OCI-LY1 (cell line): ENCODE measurements around the gene BMPR1A.

Experiments used
- H2AFZ ChIP-seq: fragments of 200-600 bp; sonication (generic), shearing (Covaris generic); 2 replicates; pipeline ENCODE4 v1.6.0; 2014; ENCODE audit warnings: antibody characterized with exemption, mild to moderate bottlenecking, low read length
- H3F3A ChIP-seq: fragments of 200-600 bp; sonication (generic), shearing (Covaris generic); 2 replicates; pipeline ENCODE4 v1.6.0; 2014; ENCODE audit warnings: mild to moderate bottlenecking, antibody characterized with exemption, low read length, moderate library complexity; ENCODE audit not compliant: insufficient read depth
- H3K27ac ChIP-seq: fragments of 200-600 bp; sonication (generic); 2 replicates; pipeline ENCODE4 v1.5.1; 2014; ENCODE audit warnings: low read length, mixed run types, mild to moderate bottlenecking, low read depth; ENCODE audit not compliant: poor library complexity, severe bottlenecking
- H3K27me3 ChIP-seq: fragments of 200-600 bp; sonication (generic); 2 replicates; pipeline ENCODE4 v1.6.0; 2014; ENCODE audit warnings: antibody characterized with exemption, mild to moderate bottlenecking, low read length, moderate library complexity; ENCODE audit not compliant: insufficient read depth
- H3K36me3 ChIP-seq: fragments of 200-600 bp; sonication (generic); 2 replicates; pipeline ENCODE4 v1.6.1; 2014; ENCODE audit warnings: mild to moderate bottlenecking, antibody characterized with exemption, low read length, moderate library complexity, mixed read lengths; ENCODE audit not compliant: insufficient read depth
- H3K4me1 ChIP-seq: fragments of 200-600 bp; sonication (generic); 2 replicates; pipeline ENCODE4 v1.5.1; 2014; ENCODE audit warnings: mild to moderate bottlenecking, low read length, moderate library complexity; ENCODE audit not compliant: insufficient read depth, severe bottlenecking
- H3K4me2 ChIP-seq: fragments of 200-600 bp; sonication (generic), shearing (Covaris generic); 2 replicates; pipeline ENCODE4 v1.6.1; 2014; ENCODE audit warnings: low read length
- H3K4me3 ChIP-seq: fragments of 200-600 bp; sonication (generic); 2 replicates; pipeline ENCODE4 v1.5.1; 2014; ENCODE audit warnings: low read length, low read depth, mild to moderate bottlenecking, mixed read lengths; ENCODE audit not compliant: poor library complexity, severe bottlenecking
- H3K79me2 ChIP-seq: fragments of 200-600 bp; shearing (Covaris generic); 2 replicates; pipeline ENCODE4 v1.6.1; 2016; ENCODE audit warnings: mixed run types, low read length, mixed read lengths; ENCODE audit not compliant: insufficient read depth
- H3K9ac ChIP-seq: fragments of 200-600 bp; sonication (generic), shearing (Covaris generic); 2 replicates; pipeline ENCODE4 v1.6.1; 2014; ENCODE audit warnings: mild to moderate bottlenecking, low read length, mixed read lengths
- H3K9me2 ChIP-seq: fragments of 200-600 bp; sonication (generic), shearing (Covaris generic); 2 replicates; pipeline ENCODE4 v1.6.1; 2014; ENCODE audit warnings: low read depth, mild to moderate bottlenecking, low read length, mixed read lengths
- H3K9me3 ChIP-seq: fragments of 200-600 bp; shearing (Covaris generic); 2 replicates; pipeline ENCODE4 v1.6.1; 2014; ENCODE audit warnings: low read length, mixed read lengths
- H4K20me1 ChIP-seq: fragments of 200-600 bp; sonication (generic), shearing (Covaris generic); 2 replicates; pipeline ENCODE4 v1.6.0; 2016; ENCODE audit warnings: mild to moderate bottlenecking, low read length; ENCODE audit not compliant: insufficient read depth
- CTCF ChIP-seq: fragments of 200-600 bp; sonication (generic), shearing (Covaris generic); IDR thresholded peaks from 2 replicates; pipeline ENCODE4 v1.5.1; 2017; ENCODE audit warnings: mild to moderate bottlenecking, antibody characterized with exemption, low read length, moderate library complexity, mixed read lengths
- EZH2 ChIP-seq: fragments of 200-600 bp; sonication (generic), shearing (Covaris generic); IDR thresholded peaks from 2 replicates; pipeline ENCODE4 v1.8.0; 2017; ENCODE audit warnings: borderline replicate concordance, mixed run types, mild to moderate bottlenecking, antibody characterized with exemption, low read length, moderate library complexity, mixed read lengths

BMPR1A gene

GRCh38 chr10:86900955-86901354 is 144.5 kb downstream of the BMPR1A start:
- Histone ChIP-seq H3K9me2 (no peaks in the 10 kb centered on the region), H3K9ac (no peak overlapping the region), H3K27ac (no peak overlapping the region), H3K9me3 (no peaks in the 10 kb centered on the region), H4K20me1 (no peaks in the 10 kb centered on the region), H3K4me2 (no peak overlapping the region), H3K4me1 (no peaks in the 10 kb centered on the region), H3F3A (no peaks in the 10 kb centered on the region), H3K4me3 (no peak overlapping the region), H2AFZ (no peak overlapping the region), H3K79me2 (no peaks in the 10 kb centered on the region), H3K27me3 (no peaks in the 10 kb centered on the region), H3K36me3 (peaks cover 11% of the 10 kb centered on the region)
- TF ChIP-seq CTCF (no peak), EZH2 (no peak)

- no peak overlapping the region for H3K4me2 ChIP-seq
- no peaks in the 10 kb centered on the region for H3K79me2 ChIP-seq
- H3K9ac ChIP-seq: no peak overlapping the region
- H3K36me3 ChIP-seq: peaks cover 13% of the 10 kb centered on the region
- no peak overlapping the region for H3K4me3 ChIP-seq
- no peak for TF ChIP-seq CTCF
- TF ChIP-seq EZH2: no peak
- H2AFZ ChIP-seq: no peak overlapping the region
- no peaks in the 10 kb centered on the region for H3F3A ChIP-seq
- no peaks in the 10 kb centered on the region for H3K9me2 ChIP-seq
- H3K9me3 ChIP-seq: 0 out of 2 replicates have a peak, but pooled peaks cover 2% of the 10 kb centered on the region
- no peaks in the 10 kb centered on the region for H3K4me1 ChIP-seq
- no peak overlapping the region for H3K27ac ChIP-seq
- no peaks in the 10 kb centered on the region for H3K27me3 ChIP-seq
- no peaks in the 10 kb centered on the region for H4K20me1 ChIP-seq
Observed at GRCh38 chr10:86904600-86904999, 148.2 kb downstream of the BMPR1A start.

GRCh38 chr10:86905429-86905828 is 149.0 kb downstream of the BMPR1A start:
- no peaks in the 10 kb centered on the region for H3K9me2 ChIP-seq
- no peak overlapping the region for H2AFZ ChIP-seq
- H3F3A ChIP-seq: no peaks in the 10 kb centered on the region
- no peak overlapping the region for H3K27ac ChIP-seq
- no peaks in the 10 kb centered on the region for H3K4me1 ChIP-seq
- no peak overlapping the region for H3K4me3 ChIP-seq
- H3K9me3 ChIP-seq: 0 out of 2 replicates have a peak, but pooled peaks cover 2% of the 10 kb centered on the region
- H3K4me2 ChIP-seq: no peak overlapping the region
- TF ChIP-seq CTCF (no peak), EZH2 (no peak)
- H3K27me3 ChIP-seq: no peaks in the 10 kb centered on the region
- H4K20me1 ChIP-seq: no peaks in the 10 kb centered on the region
- no peak overlapping the region for H3K9ac ChIP-seq
- peaks cover 11% of the 10 kb centered on the region for H3K36me3 ChIP-seq
- no peaks in the 10 kb centered on the region for H3K79me2 ChIP-seq
